Activated CD4-positive, alpha-beta T cell treated with anti-CD3 and anti-CD28 coated beads, Interleukin-2, amount 10 ng/mL, durations not matched to agents 7 days and 5 days (primary cell): ENCODE data around the gene NPLOC4. TPM values are rescaled to one million over a fixed set of nuclear protein-coding genes. Genes with fewer than 3 reads are reported as not detected.

Experiments used
- CTCF ChIA-PET: fragments of 350-600 bp; sonication (Branson Sonifier 250); formaldehyde crosslinking; loops from one replicate; lab custom pipeline; 2021; ENCODE audit warnings: antibody characterized with exemption; lab: Charles Lee
- POLR2A ChIA-PET: fragments of 350-600 bp; sonication (Branson Sonifier 250); formaldehyde crosslinking; loops from one replicate; lab custom pipeline; 2021; ENCODE audit warnings: antibody characterized with exemption; lab: Charles Lee
- DNase-seq: peaks from one replicate; pipeline ENCODE4 v3.0.0-alpha.2; 2020
- H3K27ac Mint-ChIP-seq: one replicate; pipeline ENCODE4 v1.8.0; 2021; ENCODE audit warnings: mild to moderate bottlenecking, moderate library complexity, mixed read lengths
- H3K27me3 Mint-ChIP-seq: one replicate; pipeline ENCODE4 v1.8.0; 2021; ENCODE audit warnings: mixed read lengths
- H3K36me3 Mint-ChIP-seq: one replicate; pipeline ENCODE4 v1.8.0; 2021; ENCODE audit warnings: low read depth, mixed read lengths
- H3K4me1 Mint-ChIP-seq: one replicate; pipeline ENCODE4 v1.8.0; 2021; ENCODE audit warnings: mixed read lengths
- H3K4me3 Mint-ChIP-seq: one replicate; pipeline ENCODE4 v1.8.0; 2021; ENCODE audit warnings: mild to moderate bottlenecking, moderate library complexity, mixed read lengths
- H3K9me3 Mint-ChIP-seq: one replicate; pipeline ENCODE4 v1.8.0; 2021; ENCODE audit warnings: mixed read lengths
- total RNA-seq, 2 experiments: library from RNA; stranded (reverse); gene quantifications; one replicate each; pipeline ENCODE4 v1.2.3, GENCODE V29; 2021

NPLOC4 gene
- total RNA-seq, 2 experiments from 2014 or later = 91.3 to 98.2 TPM

- H3K36me3 Mint-ChIP-seq = peaks cover 2% of the 10 kb centered on the region
- no peaks in the 10 kb centered on the region for H3K27me3 Mint-ChIP-seq
- ChIA-PET CTCF (interaction anchor here (1.4 kb wide), 1 partner anchor 9 kb away, joined by 5 read pairs; the partner anchor contains the start of gene FAAP100), POLR2A (no interaction called here)
- H3K4me1 Mint-ChIP-seq = no peaks in the 10 kb centered on the region
- H3K27ac Mint-ChIP-seq = no peak overlapping the region
- no peak overlapping the region for H3K4me3 Mint-ChIP-seq
- no peak for DNase-seq
- no peaks in the 10 kb centered on the region for H3K9me3 Mint-ChIP-seq
Observed at GRCh38 chr17:81543756-81544155, 93.2 kb downstream of the NPLOC4 start.

GRCh38 chr17:81543339-81543675 is 93.6 kb downstream of the NPLOC4 start:
- no peak for DNase-seq
- no peaks in the 10 kb centered on the region for H3K4me1 Mint-ChIP-seq
- ChIA-PET POLR2A (no interaction called here), CTCF (interaction anchor here (1.4 kb wide), 1 partner anchor 9 kb away, joined by 5 read pairs; the partner anchor contains the start of gene FAAP100)
- H3K9me3 Mint-ChIP-seq = no peaks in the 10 kb centered on the region
- H3K27me3 Mint-ChIP-seq = no peaks in the 10 kb centered on the region
- H3K27ac Mint-ChIP-seq = no peak overlapping the region
- peaks cover 2% of the 10 kb centered on the region for H3K36me3 Mint-ChIP-seq
- no peak overlapping the region for H3K4me3 Mint-ChIP-seq

GRCh38 chr17:81542431-81543338 is 94.2 kb downstream of the NPLOC4 start:
- no peak overlapping the region for H3K27ac Mint-ChIP-seq
- DNase-seq = no peak
- H3K9me3 Mint-ChIP-seq = no peaks in the 10 kb centered on the region
- H3K4me3 Mint-ChIP-seq = no peak overlapping the region
- H3K36me3 Mint-ChIP-seq = peaks cover 4% of the 10 kb centered on the region
- H3K27me3 Mint-ChIP-seq = no peaks in the 10 kb centered on the region
- POLR2A ChIA-PET = no interaction called here
- no peaks in the 10 kb centered on the region for H3K4me1 Mint-ChIP-seq
- CTCF ChIA-PET = interaction anchor here (1.4 kb wide), 1 partner anchor 10 kb away, joined by 5 read pairs; the partner anchor contains the start of gene FAAP100

- DNase-seq = no peak
- Mint-ChIP-seq H3K9me3 (no peaks in the 10 kb centered on the region), H3K4me3 (no peak overlapping the region), H3K27ac (no peak overlapping the region), H3K4me1 (no peaks in the 10 kb centered on the region), H3K27me3 (peaks cover 5% of the 10 kb centered on the region), H3K36me3 (peaks cover 2% of the 10 kb centered on the region)
- CTCF ChIA-PET = no interaction called here
- POLR2A ChIA-PET = no interaction called here
Observed at GRCh38 chr17:81541123-81541522, 95.8 kb downstream of the NPLOC4 start.

GRCh38 chr17:81540676-81541027 is 96.3 kb downstream of the NPLOC4 start:
- Mint-ChIP-seq H3K4me3 (no peak overlapping the region), H3K36me3 (peaks cover 2% of the 10 kb centered on the region), H3K27ac (no peak overlapping the region), H3K27me3 (peaks cover 9% of the 10 kb centered on the region), H3K4me1 (no peaks in the 10 kb centered on the region), H3K9me3 (no peaks in the 10 kb centered on the region)
- no peak for DNase-seq
- CTCF ChIA-PET = no interaction called here
- POLR2A ChIA-PET = no interaction called here

- POLR2A ChIA-PET = no interaction called here
Observed at GRCh38 chr17:81539961-81540675, 96.8 kb downstream of the NPLOC4 start.

GRCh38 chr17:81539571-81539900 is 97.4 kb downstream of the NPLOC4 start:
- ChIA-PET POLR2A (no interaction called here), CTCF (interaction anchor here (1.1 kb wide), 1 partner anchor 18 kb away, joined by 3 read pairs; no protein-coding TSS in a partner anchor)
- DNase-seq = no peak
- H3K9me3 Mint-ChIP-seq = no peaks in the 10 kb centered on the region
- peaks cover 2% of the 10 kb centered on the region for H3K36me3 Mint-ChIP-seq
- H3K27ac Mint-ChIP-seq = no peak overlapping the region
- no peak overlapping the region for H3K4me3 Mint-ChIP-seq
- no peaks in the 10 kb centered on the region for H3K4me1 Mint-ChIP-seq
- peaks cover 13% of the 10 kb centered on the region for H3K27me3 Mint-ChIP-seq

More at GRCh38 chr17:81539961-81540675, 96.8 kb downstream of the NPLOC4 start:
- no peak for DNase-seq
- Mint-ChIP-seq H3K4me3 (no peak overlapping the region), H3K27me3 (peaks cover 11% of the 10 kb centered on the region), H3K27ac (no peak overlapping the region), H3K9me3 (no peaks in the 10 kb centered on the region), H3K36me3 (peaks cover 2% of the 10 kb centered on the region), H3K4me1 (no peaks in the 10 kb centered on the region)
- CTCF ChIA-PET = no interaction called here

GRCh38 chr17:81538651-81539570 is 98.0 kb downstream of the NPLOC4 start:
- Mint-ChIP-seq H3K27me3 (peaks cover 13% of the 10 kb centered on the region), H3K4me3 (no peak overlapping the region), H3K36me3 (peaks cover 2% of the 10 kb centered on the region), H3K9me3 (no peaks in the 10 kb centered on the region), H3K27ac (no peak overlapping the region), H3K4me1 (no peaks in the 10 kb centered on the region)
- POLR2A ChIA-PET = no interaction called here
- DNase-seq = no peak
- CTCF ChIA-PET = interaction anchor here (0.6 to 1.5 kb wide), 4 partner anchors 7 to 19 kb away, joined by 3 to 4 read pairs (median 3); no protein-coding TSS in a partner anchor

GRCh38 chr17:81537856-81538555 is 98.9 kb downstream of the NPLOC4 start:
- CTCF ChIA-PET = interaction anchor here (0.6 to 1.5 kb wide), 3 partner anchors 8 to 17 kb away, joined by 3 to 4 read pairs (median 3); no protein-coding TSS in a partner anchor
- POLR2A ChIA-PET = no interaction called here
- H3K4me3 Mint-ChIP-seq = no peak overlapping the region
- no peaks in the 10 kb centered on the region for H3K4me1 Mint-ChIP-seq
- peaks cover 2% of the 10 kb centered on the region for H3K36me3 Mint-ChIP-seq
- peaks cover 13% of the 10 kb centered on the region for H3K27me3 Mint-ChIP-seq
- DNase-seq = no peak
- H3K27ac Mint-ChIP-seq = no peak overlapping the region
- H3K9me3 Mint-ChIP-seq = no peaks in the 10 kb centered on the region

- no peak overlapping the region for H3K4me3 Mint-ChIP-seq
- H3K27me3 Mint-ChIP-seq = peaks cover 13% of the 10 kb centered on the region
- no peaks in the 10 kb centered on the region for H3K4me1 Mint-ChIP-seq
- no peak for DNase-seq
- peaks cover 2% of the 10 kb centered on the region for H3K36me3 Mint-ChIP-seq
- H3K9me3 Mint-ChIP-seq = no peaks in the 10 kb centered on the region
- H3K27ac Mint-ChIP-seq = no peak overlapping the region
- ChIA-PET CTCF (interaction anchor here (1.0 to 1.5 kb wide), 2 partner anchors 9 to 12 kb away, joined by 3 to 4 read pairs; no protein-coding TSS in a partner anchor), POLR2A (no interaction called here)
Observed at GRCh38 chr17:81537343-81537855, 99.5 kb downstream of the NPLOC4 start.

GRCh38 chr17:81536299-81537290 is 100.3 kb downstream of the NPLOC4 start:
- H3K27ac Mint-ChIP-seq = no peak overlapping the region
- peaks cover 2% of the 10 kb centered on the region for H3K36me3 Mint-ChIP-seq
- ChIA-PET CTCF (interaction anchor here (1.5 kb wide), 1 partner anchor 11 kb away, joined by 3 read pairs; no protein-coding TSS in a partner anchor), POLR2A (no interaction called here)
- DNase-seq = no peak
- H3K9me3 Mint-ChIP-seq = no peaks in the 10 kb centered on the region
- H3K4me3 Mint-ChIP-seq = no peak overlapping the region
- peaks cover 13% of the 10 kb centered on the region for H3K27me3 Mint-ChIP-seq
- no peaks in the 10 kb centered on the region for H3K4me1 Mint-ChIP-seq
